Neural progenitor cell (in vitro differentiated cells): ENCODE measurements around the gene DRC3.

Experiments
- CTCF ChIP-seq: fragments of 200-600 bp; sonication (generic); IDR thresholded peaks from 2 replicates; pipeline ENCODE4 v1.5.1; 2017; ENCODE audit warnings: antibody characterized with exemption, mild to moderate bottlenecking
- EZH2 ChIP-seq: fragments of 200-600 bp; sonication (generic); IDR thresholded peaks from 2 replicates; pipeline ENCODE4 v1.6.1; 2017; ENCODE audit warnings: antibody characterized with exemption, mild to moderate bottlenecking, moderate library complexity

- TF ChIP-seq CTCF (no peak), EZH2 (no peak)
Observed at GRCh38 chr17:17998934-17999333, 26.3 kb downstream of the DRC3 start.
